Liver (tissue), 9 donors: Measurements from ENCODE around the gene RNF220. TPM values are rescaled to one million over a fixed set of nuclear protein-coding genes. Genes with fewer than 3 reads are reported as not detected.
A peak's percentile ranks its signal among the peaks of the same experiment; 100 is the strongest.

ENCODE experiments used
- DNase-seq: peaks from one replicate; pipeline ENCODE4 v3.0.0-alpha.2; 2017; ENCODE audit warnings: low spot score
- H3K27ac ChIP-seq, 2 donors: one replicate each; pipeline ENCODE4 v1.7.0; 2013; ENCODE audit warnings: inconsistent platforms in 2 of 2, low read length in 2 of 2, control low read depth in 1 of 2, low read depth in 1 of 2, mild to moderate bottlenecking in 1 of 2
- H3K27me3 ChIP-seq, 4 donors: one replicate each; pipeline versions ENCODE4 v1.6.1 to v1.7.0; 2013; ENCODE audit warnings: low read length in 3 of 4, inconsistent platforms in 1 of 4, mild to moderate bottlenecking in 1 of 4, moderate library complexity in 1 of 4; ENCODE audit not compliant: control insufficient read depth in 4 of 4, insufficient read depth in 4 of 4
- H3K36me3 ChIP-seq, 4 donors: one replicate each; pipeline versions ENCODE4 v1.6.1 to v1.7.0; 2013; ENCODE audit warnings: low read length in 3 of 4, mild to moderate bottlenecking in 3 of 4, low read depth in 1 of 4, moderate library complexity in 1 of 4; ENCODE audit not compliant: control insufficient read depth in 4 of 4, insufficient read depth in 3 of 4
- H3K4me1 ChIP-seq, 4 donors: one replicate each; pipeline versions ENCODE4 v1.6.1 to v1.7.0; 2013; ENCODE audit warnings: low read length in 3 of 4, mild to moderate bottlenecking in 3 of 4, moderate library complexity in 1 of 4; ENCODE audit not compliant: control insufficient read depth in 4 of 4, insufficient read depth in 4 of 4
- H3K4me3 ChIP-seq, 3 donors: one replicate each; pipeline versions ENCODE4 v1.6.1 to v1.7.0; 2013; ENCODE audit warnings: low read length in 3 of 3, control low read depth in 1 of 3, low read depth in 1 of 3, mild to moderate bottlenecking in 1 of 3
- H3K9ac ChIP-seq, 2 donors: one replicate each; pipeline ENCODE4 v1.7.0; 2013; ENCODE audit warnings: low read length in 2 of 2, mild to moderate bottlenecking in 2 of 2, moderate library complexity in 2 of 2, control low read depth in 1 of 2, low read depth in 1 of 2
- H3K9me3 ChIP-seq, 4 donors: one replicate each; pipeline versions ENCODE4 v1.6.1 to v1.7.0; 2013; ENCODE audit warnings: low read length in 3 of 4; ENCODE audit not compliant: control insufficient read depth in 4 of 4
- EGR1 ChIP-seq, 2 donors: IDR thresholded peaks; 2 replicates each; pipeline ENCODE4 v1.6.1; 2016 to 2018; ENCODE audit warnings: antibody characterized with exemption in 2 of 2, low read depth in 2 of 2
- FOXA1 ChIP-seq: IDR thresholded peaks from 2 replicates; pipeline ENCODE4 v1.6.1; 2016; ENCODE audit warnings: antibody characterized with exemption
- FOXA2 ChIP-seq: IDR thresholded peaks from 2 replicates; pipeline ENCODE4 v1.6.1; 2016; ENCODE audit warnings: antibody characterized with exemption
- HNF4A ChIP-seq, 2 donors: conservative IDR thresholded peaks; 2 replicates each; pipeline ENCODE4 v1.6.1; 2016; ENCODE audit warnings: antibody characterized with exemption in 2 of 2, mild to moderate bottlenecking in 2 of 2
- HNF4G ChIP-seq: IDR thresholded peaks from 2 replicates; pipeline ENCODE4 v1.6.1; 2016; ENCODE audit warnings: antibody characterized with exemption
- JUND ChIP-seq, 2 donors: IDR thresholded peaks; 2 replicates each; pipeline ENCODE4 v1.6.1; 2016; ENCODE audit warnings: antibody characterized with exemption in 2 of 2
- RAD21 ChIP-seq, 2 donors: IDR thresholded peaks; 2 replicates each; pipeline ENCODE4 v1.6.1; 2016; ENCODE audit warnings: antibody characterized with exemption in 2 of 2, mild to moderate bottlenecking in 2 of 2
- RXRA ChIP-seq, 2 donors: IDR thresholded peaks; 2 replicates each; pipeline ENCODE4 v1.6.1; 2017 to 2018; ENCODE audit warnings: antibody characterized with exemption in 2 of 2, mild to moderate bottlenecking in 1 of 2
- SP1 ChIP-seq: IDR thresholded peaks from 2 replicates; pipeline ENCODE4 v1.6.1; 2018; ENCODE audit warnings: antibody characterized with exemption, mild to moderate bottlenecking
- TAF1 ChIP-seq: conservative IDR thresholded peaks from 2 replicates; pipeline ENCODE4 v1.6.1; 2016; ENCODE audit warnings: antibody characterized with exemption, mild to moderate bottlenecking
- YY1 ChIP-seq: IDR thresholded peaks from 2 replicates; pipeline ENCODE4 v1.6.1; 2016; ENCODE audit warnings: antibody characterized with exemption, mild to moderate bottlenecking
- WGBS: extraction: QIAGEN DNeasy Blood & Tissue Kit; methylation state at CpG from one replicate; pipeline ENCODE4 v1.1.7; 2013; 5-methylcytosine and 5-hydroxymethylcytosine counted together
- polyA plus RNA-seq, 2 donors: library from polyadenylated mRNA; stranded (reverse) in 1 of 2; unstranded in 1 of 2; fragments of 200-250 nt in 1 of 2; fragments of >200 nt in 1 of 2; fragmentation: Nextera tagmentation in 1 of 2; extraction: Ambion mirVana in 1 of 2; gene quantifications; one replicate each; pipeline versions ENCODE4 v1.2.1 to v1.2.3, GENCODE V29; 2013 to 2015
- total RNA-seq, 2 donors: library from RNA; depleted of rRNA; stranded (reverse); fragments of >200 nt; gene quantifications; one replicate each; pipeline ENCODE4 v1.2.3, GENCODE V29; 2014
- TF ChIP-seq, protein P1 (sequence below): fragments of 150-350 bp; IDR thresholded peaks from 2 replicates; pipeline ENCODE4 v1.5.1; 2017; ENCODE audit warnings: improper control_type of control experiment, low read depth, low read length; ENCODE audit not compliant: missing input control
- TF ChIP-seq, protein P2 (sequence below): IDR thresholded peaks from 2 replicates; pipeline ENCODE4 v1.6.1; 2016; ENCODE audit warnings: antibody characterized with exemption
- TF ChIP-seq, protein P3 (sequence below): IDR thresholded peaks from 2 replicates; pipeline ENCODE4 v1.6.1; 2016; ENCODE audit warnings: antibody characterized with exemption, mild to moderate bottlenecking
- donor health status: healthy.
- donor health status: healthy.
- donor health status: healthy.
- donor health status: healthy.
- donor health status: healthy.

Gene RNF220
- total and polyA plus RNA-seq, 4 donors = 18.2 to 35.8 (median 26.1) TPM

DNA sequence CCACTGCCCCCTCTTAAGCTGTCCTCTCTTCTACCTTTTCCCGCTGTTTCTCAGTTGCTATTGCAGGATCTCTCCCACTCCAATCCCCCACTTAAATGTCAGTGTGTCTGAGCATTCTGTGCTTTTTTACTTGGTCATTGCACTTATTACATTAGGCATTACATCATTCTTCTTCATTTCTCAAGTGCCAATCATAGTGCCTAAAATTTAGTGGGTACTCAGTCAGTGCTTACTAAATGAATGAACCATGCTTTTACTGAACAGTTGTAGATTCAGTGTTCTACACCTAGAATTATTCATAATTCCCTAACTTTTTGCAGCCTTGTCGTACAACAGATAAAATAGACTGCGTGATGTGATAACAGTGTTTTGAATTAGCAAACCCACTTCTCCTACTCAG is 288.8 kb downstream of the RNF220 start:
- Histone ChIP-seq H3K4me1 (no peaks in the 10 kb centered on the region), H3K9me3 (no peaks in the 10 kb centered on the region), H3K27me3 (no peaks in the 10 kb centered on the region), H3K4me3 (no peak overlapping the region), H3K9ac (no peak overlapping the region), H3K36me3 (no peaks in the 10 kb centered on the region), H3K27ac (no peak overlapping the region)
- 97% methylated on average over 3 of the region's 3 CpGs for WGBS
- DNase-seq = no peak
- no peak for TF ChIP-seq FOXA2
- TF ChIP-seq FOXA1 = no peak
- TF ChIP-seq HNF4G = no peak
- TF ChIP-seq EGR1 (IDR thresholded peaks at IDR 0.05; ENCODE audit: low read depth in 2 of 2) = no peak
- no peak for TF ChIP-seq SP1
- no peak for TF ChIP-seq JUND (IDR thresholded peaks at IDR 0.05)
- no peak for TF ChIP-seq RXRA (IDR thresholded peaks at IDR 0.05)
- TF ChIP-seq YY1 = no peak
- TF ChIP-seq, protein P1, sequence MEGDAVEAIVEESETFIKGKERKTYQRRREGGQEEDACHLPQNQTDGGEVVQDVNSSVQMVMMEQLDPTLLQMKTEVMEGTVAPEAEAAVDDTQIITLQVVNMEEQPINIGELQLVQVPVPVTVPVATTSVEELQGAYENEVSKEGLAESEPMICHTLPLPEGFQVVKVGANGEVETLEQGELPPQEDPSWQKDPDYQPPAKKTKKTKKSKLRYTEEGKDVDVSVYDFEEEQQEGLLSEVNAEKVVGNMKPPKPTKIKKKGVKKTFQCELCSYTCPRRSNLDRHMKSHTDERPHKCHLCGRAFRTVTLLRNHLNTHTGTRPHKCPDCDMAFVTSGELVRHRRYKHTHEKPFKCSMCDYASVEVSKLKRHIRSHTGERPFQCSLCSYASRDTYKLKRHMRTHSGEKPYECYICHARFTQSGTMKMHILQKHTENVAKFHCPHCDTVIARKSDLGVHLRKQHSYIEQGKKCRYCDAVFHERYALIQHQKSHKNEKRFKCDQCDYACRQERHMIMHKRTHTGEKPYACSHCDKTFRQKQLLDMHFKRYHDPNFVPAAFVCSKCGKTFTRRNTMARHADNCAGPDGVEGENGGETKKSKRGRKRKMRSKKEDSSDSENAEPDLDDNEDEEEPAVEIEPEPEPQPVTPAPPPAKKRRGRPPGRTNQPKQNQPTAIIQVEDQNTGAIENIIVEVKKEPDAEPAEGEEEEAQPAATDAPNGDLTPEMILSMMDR = no peak

DNA sequence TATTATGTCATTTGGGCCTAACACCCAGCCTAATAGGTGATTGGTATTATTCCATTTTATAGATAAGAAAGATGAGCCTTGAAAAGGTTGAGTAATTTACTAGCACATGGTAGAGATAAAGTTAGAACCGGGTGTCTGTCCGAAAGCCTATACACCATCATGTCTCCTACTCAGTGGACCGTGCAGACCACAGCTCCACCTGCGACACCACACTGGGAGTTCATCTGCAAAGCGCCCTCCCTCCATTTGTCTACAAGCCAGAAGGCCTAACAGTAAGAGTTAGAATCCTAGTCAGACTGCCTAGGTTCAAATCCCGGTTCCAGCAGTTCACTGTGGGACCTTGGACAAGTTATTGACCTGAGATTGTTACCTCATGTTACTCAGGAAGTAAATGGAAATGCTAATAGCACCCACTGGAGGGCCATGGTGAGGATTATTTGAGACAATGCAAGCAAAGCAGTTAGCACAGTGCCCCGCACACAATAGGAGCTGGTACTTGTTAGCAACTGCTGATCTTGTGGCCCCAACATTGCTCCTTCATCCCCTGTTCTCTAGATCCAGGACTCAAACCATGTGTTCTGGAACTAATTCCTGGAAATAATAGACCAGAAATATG is 289.9 kb downstream of the RNF220 start:
- no peak for DNase-seq
- 89% methylated on average over 7 of the region's 7 CpGs for WGBS
- Histone ChIP-seq H3K4me1 (no peaks in the 10 kb centered on the region), H3K4me3 (no peak overlapping the region), H3K36me3 (no peaks in the 10 kb centered on the region), H3K27ac (no peak overlapping the region), H3K27me3 (no peaks in the 10 kb centered on the region), H3K9me3 (no peaks in the 10 kb centered on the region), H3K9ac (no peak overlapping the region)
- no peak for TF ChIP-seq JUND (IDR thresholded peaks at IDR 0.05)
- TF ChIP-seq HNF4A (conservative IDR thresholded peaks at IDR 0.05) = peak in 1 of 2 donors; percentile 28
- peak in 1 of 2 donors; percentile 50 for TF ChIP-seq RAD21 (IDR thresholded peaks at IDR 0.05)
- TF ChIP-seq, protein P2, sequence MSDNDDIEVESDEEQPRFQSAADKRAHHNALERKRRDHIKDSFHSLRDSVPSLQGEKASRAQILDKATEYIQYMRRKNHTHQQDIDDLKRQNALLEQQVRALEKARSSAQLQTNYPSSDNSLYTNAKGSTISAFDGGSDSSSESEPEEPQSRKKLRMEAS = no peak
- no peak for TF ChIP-seq YY1
- TF ChIP-seq RXRA (IDR thresholded peaks at IDR 0.05) = no peak
- TF ChIP-seq, protein P3, sequence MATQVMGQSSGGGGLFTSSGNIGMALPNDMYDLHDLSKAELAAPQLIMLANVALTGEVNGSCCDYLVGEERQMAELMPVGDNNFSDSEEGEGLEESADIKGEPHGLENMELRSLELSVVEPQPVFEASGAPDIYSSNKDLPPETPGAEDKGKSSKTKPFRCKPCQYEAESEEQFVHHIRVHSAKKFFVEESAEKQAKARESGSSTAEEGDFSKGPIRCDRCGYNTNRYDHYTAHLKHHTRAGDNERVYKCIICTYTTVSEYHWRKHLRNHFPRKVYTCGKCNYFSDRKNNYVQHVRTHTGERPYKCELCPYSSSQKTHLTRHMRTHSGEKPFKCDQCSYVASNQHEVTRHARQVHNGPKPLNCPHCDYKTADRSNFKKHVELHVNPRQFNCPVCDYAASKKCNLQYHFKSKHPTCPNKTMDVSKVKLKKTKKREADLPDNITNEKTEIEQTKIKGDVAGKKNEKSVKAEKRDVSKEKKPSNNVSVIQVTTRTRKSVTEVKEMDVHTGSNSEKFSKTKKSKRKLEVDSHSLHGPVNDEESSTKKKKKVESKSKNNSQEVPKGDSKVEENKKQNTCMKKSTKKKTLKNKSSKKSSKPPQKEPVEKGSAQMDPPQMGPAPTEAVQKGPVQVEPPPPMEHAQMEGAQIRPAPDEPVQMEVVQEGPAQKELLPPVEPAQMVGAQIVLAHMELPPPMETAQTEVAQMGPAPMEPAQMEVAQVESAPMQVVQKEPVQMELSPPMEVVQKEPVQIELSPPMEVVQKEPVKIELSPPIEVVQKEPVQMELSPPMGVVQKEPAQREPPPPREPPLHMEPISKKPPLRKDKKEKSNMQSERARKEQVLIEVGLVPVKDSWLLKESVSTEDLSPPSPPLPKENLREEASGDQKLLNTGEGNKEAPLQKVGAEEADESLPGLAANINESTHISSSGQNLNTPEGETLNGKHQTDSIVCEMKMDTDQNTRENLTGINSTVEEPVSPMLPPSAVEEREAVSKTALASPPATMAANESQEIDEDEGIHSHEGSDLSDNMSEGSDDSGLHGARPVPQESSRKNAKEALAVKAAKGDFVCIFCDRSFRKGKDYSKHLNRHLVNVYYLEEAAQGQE = no peak
- TF ChIP-seq TAF1 = no peak
